ENCODE data around the gene ZNF324B.

Gene ZNF324B

DNA sequence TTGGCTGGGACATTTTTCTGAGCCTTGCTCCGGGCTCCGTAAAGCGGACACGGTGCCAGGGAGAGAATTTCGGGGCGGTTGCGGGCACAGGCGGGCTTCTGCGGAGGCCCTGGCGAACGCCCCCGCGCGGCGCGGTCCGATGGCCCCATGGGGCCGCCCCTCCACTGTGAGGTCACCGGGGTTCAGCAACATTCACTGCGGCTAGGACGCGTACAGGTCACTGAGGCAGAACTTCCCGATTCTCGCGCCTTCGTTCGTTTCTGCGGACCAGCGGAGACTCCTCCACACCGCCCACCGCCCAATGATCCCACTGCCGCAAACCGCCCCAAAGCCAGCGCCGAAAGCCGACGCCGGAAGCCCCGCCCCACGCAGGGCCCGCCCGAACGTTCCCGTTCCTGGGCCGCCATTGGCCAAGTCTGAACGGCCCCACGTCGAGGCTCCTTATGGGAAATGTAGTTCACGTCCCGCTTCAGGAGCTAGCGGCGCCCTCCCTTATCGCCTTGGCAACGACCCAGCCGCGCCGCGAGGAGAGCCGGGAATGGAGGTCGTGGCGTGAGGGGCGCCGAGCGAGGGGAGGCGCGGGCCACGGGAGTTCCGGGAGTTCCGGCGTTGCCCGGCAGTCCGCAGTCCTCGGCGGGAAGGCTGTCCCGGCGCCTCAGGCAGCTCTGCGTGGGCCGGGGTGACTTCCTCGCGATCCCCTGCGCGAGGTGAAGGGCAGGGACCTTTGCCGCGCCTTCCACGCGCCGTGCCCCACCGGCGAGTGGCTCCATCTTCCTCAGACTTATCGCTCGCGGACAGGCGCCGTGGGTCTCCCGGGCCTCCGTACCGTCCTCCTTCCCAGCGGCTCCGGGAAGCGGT is 43.0 kb upstream of the ZNF324B start, which contains the start of gene ZNF584:
Gene ZNF584 (plus strand): TSS at position 498 of the 858 bp plus-strand sequence. CDS start 499 bp downstream, outside the sequence.
- Histone ChIP-seq H4K5ac (ENCODE audit: low read length) (no peak within 1 kb of the TSS), H3K36me3 (ENCODE audit: control insufficient read depth, insufficient read depth, low read length) (no peaks in the 10 kb centered on the region)

DNA sequence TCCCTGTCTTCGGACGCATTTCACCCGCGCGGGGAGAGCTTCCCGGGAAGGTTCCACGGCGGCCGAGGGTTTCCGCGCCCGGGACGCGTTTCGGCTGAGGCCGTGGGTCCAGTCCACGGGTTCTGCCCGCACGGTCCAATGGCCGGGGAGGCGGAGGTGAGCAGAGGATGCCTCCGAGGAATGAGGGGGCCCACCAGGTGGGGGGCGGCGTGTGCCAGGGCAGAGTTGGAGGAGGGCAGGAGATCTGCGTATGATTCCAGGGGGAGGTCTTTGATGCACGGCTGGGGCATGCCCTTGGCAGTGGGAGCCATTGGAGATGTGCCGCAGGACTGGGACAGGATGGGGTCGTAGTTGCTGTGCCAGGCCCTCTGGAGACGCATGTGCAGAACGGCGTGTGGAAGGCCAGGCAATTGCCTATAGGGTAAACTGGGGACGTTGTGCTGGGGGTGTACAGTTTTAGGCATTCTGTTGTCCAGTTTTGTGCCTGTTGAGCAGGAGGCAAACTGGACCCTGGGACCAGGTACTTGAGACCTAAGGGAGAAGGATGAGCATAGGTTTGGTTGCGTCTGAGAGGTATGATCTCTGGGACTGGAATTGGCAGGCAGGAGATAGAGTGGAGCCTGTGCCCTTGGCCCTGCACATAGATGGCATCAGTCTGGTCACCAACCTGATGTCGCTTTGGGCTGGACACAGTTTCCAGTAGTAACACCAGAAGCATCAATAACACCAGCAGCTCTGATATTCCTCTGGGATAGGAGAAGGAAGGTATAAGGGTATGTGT is 42.2 kb upstream of the ZNF324B start:
- H2AK5ac ChIP-seq (ENCODE audit: low read length): no peak overlapping the region
- no peaks in the 10 kb centered on the region for H3K79me2 ChIP-seq (ENCODE audit: control insufficient read depth, insufficient read depth, low read length)
- H3K4me1 ChIP-seq (ENCODE audit: control insufficient read depth, low read depth, low read length): peaks cover 4% of the 10 kb centered on the region
- no peak overlapping the region for H4K8ac ChIP-seq (ENCODE audit: low read depth, low read length)
- H3K4me3 ChIP-seq (ENCODE audit: low read length): peak overlapping the region; percentile 68
- H2BK120ac ChIP-seq (ENCODE audit: low read depth, low read length): no peak overlapping the region
- WGBS (ENCODE audit: extremely low coverage, insufficient coverage, low lambda C conversion rate): no CpG with 5 or more reads among the region's 34 CpGs
- no peak overlapping the region for H2BK15ac ChIP-seq (replicated peaks; ENCODE audit: low read depth)
- no peak overlapping the region for H3K4ac ChIP-seq (ENCODE audit: low read depth, low read length)
- peak overlapping the region; percentile 92 for H3K56ac ChIP-seq (ENCODE audit: low read length)
- no peak for DNase-seq
- H3K27me3 ChIP-seq (ENCODE audit: insufficient read depth, low read length, poor library complexity): no peaks in the 10 kb centered on the region
- no peak overlapping the region for H4K5ac ChIP-seq (ENCODE audit: low read length)
- H3K79me1 ChIP-seq (ENCODE audit: low read length): no peaks in the 10 kb centered on the region
- no peak overlapping the region for H3K18ac ChIP-seq (ENCODE audit: low read length)
- H3K36me3 ChIP-seq (ENCODE audit: control insufficient read depth, insufficient read depth, low read length): no peaks in the 10 kb centered on the region
- H2BK5ac ChIP-seq (ENCODE audit: low read length): no peak overlapping the region
- H3K4me2 ChIP-seq (ENCODE audit: low read length): peak overlapping the region; percentile 80
- no peak overlapping the region for H3K27ac ChIP-seq (ENCODE audit: low read depth, low read length)
- H3K23ac ChIP-seq (ENCODE audit: low read length): no peak overlapping the region
- H3K9ac ChIP-seq (ENCODE audit: low read length): peak overlapping the region; percentile 88

More for the DNA sequence above, 43.0 kb upstream of the ZNF324B start, which contains the start of gene ZNF584:
- Histone ChIP-seq H3K4ac (ENCODE audit: low read depth, low read length) (peak within 1 kb of the TSS; percentile 4), H4K8ac (ENCODE audit: low read depth, low read length) (no peak within 1 kb of the TSS), H2AK5ac (ENCODE audit: low read length) (no peak within 1 kb of the TSS), H2BK15ac (replicated peaks; ENCODE audit: low read depth) (no peak within 1 kb of the TSS), H2BK5ac (ENCODE audit: low read length) (no peak within 1 kb of the TSS), H3K4me3 (ENCODE audit: low read length) (peak within 1 kb of the TSS; percentile 93), H3K79me1 (ENCODE audit: low read length) (no peaks in the 10 kb centered on the region), H3K4me1 (ENCODE audit: control insufficient read depth, low read depth, low read length) (peaks cover 4% of the 10 kb centered on the region), H3K27me3 (ENCODE audit: insufficient read depth, low read length, poor library complexity) (no peaks in the 10 kb centered on the region), H3K4me2 (ENCODE audit: low read length) (peak within 1 kb of the TSS; percentile 99), H3K79me2 (ENCODE audit: control insufficient read depth, insufficient read depth, low read length) (no peaks in the 10 kb centered on the region), H3K23ac (ENCODE audit: low read length) (peak within 1 kb of the TSS; percentile 80), H3K18ac (ENCODE audit: low read length) (peak within 1 kb of the TSS; percentile 31), H2BK120ac (ENCODE audit: low read depth, low read length) (no peak within 1 kb of the TSS), H3K56ac (ENCODE audit: low read length) (peak within 1 kb of the TSS; percentile 99), H3K27ac (ENCODE audit: low read depth, low read length) (peak within 1 kb of the TSS; percentile 51), H3K9ac (ENCODE audit: low read length) (peak within 1 kb of the TSS; percentile 95)
- peak; percentile 97 for DNase-seq
- no CpG with 5 or more reads among the region's 100 CpGs for WGBS (ENCODE audit: extremely low coverage, insufficient coverage, low lambda C conversion rate)

DNA sequence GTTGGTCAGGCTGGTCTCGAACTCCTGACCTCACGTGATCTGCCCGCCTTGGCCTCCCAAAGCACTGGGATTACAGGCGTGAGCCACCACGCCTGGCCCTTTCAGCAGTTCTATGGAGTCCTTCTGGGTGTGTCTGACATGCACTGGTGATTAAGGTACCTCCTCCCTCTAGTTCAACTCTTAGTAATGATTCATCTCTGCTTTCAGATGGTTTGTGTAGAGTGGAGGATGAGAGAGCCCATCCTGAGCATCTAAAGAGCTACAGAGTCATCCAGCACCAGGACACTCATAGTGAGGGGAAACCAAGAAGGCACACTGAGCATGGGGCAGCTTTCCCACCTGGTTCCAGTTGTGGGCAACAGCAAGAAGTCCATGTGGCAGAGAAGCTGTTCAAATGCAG is 34.8 kb upstream of the ZNF324B start:
- H2BK5ac ChIP-seq (ENCODE audit: low read length): no peak overlapping the region
- H3K4me1 ChIP-seq (ENCODE audit: control insufficient read depth, low read depth, low read length): no peaks in the 10 kb centered on the region
- H3K9ac ChIP-seq (ENCODE audit: low read length): no peak overlapping the region
- H3K18ac ChIP-seq (ENCODE audit: low read length): no peak overlapping the region
- no peak overlapping the region for H2BK120ac ChIP-seq (ENCODE audit: low read depth, low read length)
- no peak overlapping the region for H3K23ac ChIP-seq (ENCODE audit: low read length)
- no peak overlapping the region for H2BK15ac ChIP-seq (replicated peaks; ENCODE audit: low read depth)
- H3K27me3 ChIP-seq (ENCODE audit: insufficient read depth, low read length, poor library complexity): no peaks in the 10 kb centered on the region
- H3K4me3 ChIP-seq (ENCODE audit: low read length): no peak overlapping the region
- no peak overlapping the region for H2AK5ac ChIP-seq (ENCODE audit: low read length)
- DNase-seq: no peak
- H3K79me2 ChIP-seq (ENCODE audit: control insufficient read depth, insufficient read depth, low read length): no peaks in the 10 kb centered on the region
- no peaks in the 10 kb centered on the region for H3K36me3 ChIP-seq (ENCODE audit: control insufficient read depth, insufficient read depth, low read length)
- no CpG with 5 or more reads among the region's 5 CpGs for WGBS (ENCODE audit: extremely low coverage, insufficient coverage, low lambda C conversion rate)
- H4K5ac ChIP-seq (ENCODE audit: low read length): no peak overlapping the region
- H4K8ac ChIP-seq (ENCODE audit: low read depth, low read length): no peak overlapping the region
- H3K27ac ChIP-seq (ENCODE audit: low read depth, low read length): no peak overlapping the region
- H3K79me1 ChIP-seq (ENCODE audit: low read length): no peaks in the 10 kb centered on the region
- H3K56ac ChIP-seq (ENCODE audit: low read length): no peak overlapping the region
- H3K4ac ChIP-seq (ENCODE audit: low read depth, low read length): no peak overlapping the region
- H3K4me2 ChIP-seq (ENCODE audit: low read length): no peak overlapping the region

DNA sequence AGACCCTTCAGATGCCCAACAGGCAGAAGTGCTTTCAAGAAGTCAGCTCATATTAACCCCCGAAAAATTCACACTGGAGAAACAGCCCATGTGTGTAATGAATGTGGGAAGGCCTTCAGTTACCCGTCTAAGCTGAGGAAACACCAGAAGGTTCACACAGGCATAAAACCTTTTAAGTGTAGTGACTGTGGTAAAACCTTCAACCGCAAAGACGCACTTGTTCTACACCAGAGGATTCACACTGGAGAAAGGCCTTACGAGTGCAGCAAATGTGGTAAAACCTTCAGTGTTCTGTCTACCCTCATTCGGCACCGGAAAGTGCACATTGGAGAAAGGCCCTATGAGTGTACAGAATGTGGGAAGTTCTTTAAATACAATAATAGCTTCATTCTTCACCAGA is 34.4 kb upstream of the ZNF324B start:
- H2BK5ac ChIP-seq (ENCODE audit: low read length): no peak overlapping the region
- no peaks in the 10 kb centered on the region for H3K27me3 ChIP-seq (ENCODE audit: insufficient read depth, low read length, poor library complexity)
- H4K8ac ChIP-seq (ENCODE audit: low read depth, low read length): no peak overlapping the region
- H3K9ac ChIP-seq (ENCODE audit: low read length): no peak overlapping the region
- H3K27ac ChIP-seq (ENCODE audit: low read depth, low read length): no peak overlapping the region
- H2BK15ac ChIP-seq (replicated peaks; ENCODE audit: low read depth): no peak overlapping the region
- no peak overlapping the region for H3K4me2 ChIP-seq (ENCODE audit: low read length)
- no peak overlapping the region for H2AK5ac ChIP-seq (ENCODE audit: low read length)
- H3K4ac ChIP-seq (ENCODE audit: low read depth, low read length): no peak overlapping the region
- no peaks in the 10 kb centered on the region for H3K79me1 ChIP-seq (ENCODE audit: low read length)
- H3K56ac ChIP-seq (ENCODE audit: low read length): no peak overlapping the region
- no peaks in the 10 kb centered on the region for H3K36me3 ChIP-seq (ENCODE audit: control insufficient read depth, insufficient read depth, low read length)
- no peak overlapping the region for H3K4me3 ChIP-seq (ENCODE audit: low read length)
- H3K4me1 ChIP-seq (ENCODE audit: control insufficient read depth, low read depth, low read length): no peaks in the 10 kb centered on the region
- no peak overlapping the region for H3K18ac ChIP-seq (ENCODE audit: low read length)
- no CpG with 5 or more reads among the region's 7 CpGs for WGBS (ENCODE audit: extremely low coverage, insufficient coverage, low lambda C conversion rate)
- H3K23ac ChIP-seq (ENCODE audit: low read length): no peak overlapping the region
- DNase-seq: no peak
- no peaks in the 10 kb centered on the region for H3K79me2 ChIP-seq (ENCODE audit: control insufficient read depth, insufficient read depth, low read length)
- no peak overlapping the region for H4K5ac ChIP-seq (ENCODE audit: low read length)
- no peak overlapping the region for H2BK120ac ChIP-seq (ENCODE audit: low read depth, low read length)

DNA sequence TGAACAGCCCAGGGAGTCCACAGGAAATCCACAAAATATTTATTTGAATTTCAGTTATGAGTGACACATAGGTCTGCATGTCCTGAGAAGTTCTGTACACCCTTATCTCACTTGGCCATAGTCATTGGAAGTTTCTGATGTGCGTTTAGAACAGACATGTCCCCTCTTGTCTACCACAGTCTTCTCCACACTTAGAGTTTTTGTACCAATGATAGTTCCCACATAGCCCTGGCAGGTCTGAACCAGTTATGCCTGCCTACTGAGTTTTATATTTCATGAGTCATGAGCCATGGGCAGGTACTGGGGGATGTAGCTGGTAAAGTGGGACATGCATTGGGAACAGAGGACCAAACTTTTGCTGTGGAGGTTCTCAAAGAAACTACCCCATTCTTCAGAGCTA is 22.8 kb upstream of the ZNF324B start:
- no peak overlapping the region for H3K18ac ChIP-seq (ENCODE audit: low read length)
- no peak overlapping the region for H4K5ac ChIP-seq (ENCODE audit: low read length)
- no peak overlapping the region for H3K56ac ChIP-seq (ENCODE audit: low read length)
- no peaks in the 10 kb centered on the region for H3K27me3 ChIP-seq (ENCODE audit: insufficient read depth, low read length, poor library complexity)
- H2AK5ac ChIP-seq (ENCODE audit: low read length): no peak overlapping the region
- no peak for DNase-seq
- H3K23ac ChIP-seq (ENCODE audit: low read length): no peak overlapping the region
- no peak overlapping the region for H2BK5ac ChIP-seq (ENCODE audit: low read length)
- H3K79me2 ChIP-seq (ENCODE audit: control insufficient read depth, insufficient read depth, low read length): no peaks in the 10 kb centered on the region
- H3K4ac ChIP-seq (ENCODE audit: low read depth, low read length): no peak overlapping the region
- H3K9ac ChIP-seq (ENCODE audit: low read length): no peak overlapping the region
- H3K36me3 ChIP-seq (ENCODE audit: control insufficient read depth, insufficient read depth, low read length): peaks cover under 1% of the 10 kb centered on the region
- no peaks in the 10 kb centered on the region for H3K4me1 ChIP-seq (ENCODE audit: control insufficient read depth, low read depth, low read length)
- no peak overlapping the region for H3K4me2 ChIP-seq (ENCODE audit: low read length)
- no peak overlapping the region for H4K8ac ChIP-seq (ENCODE audit: low read depth, low read length)
- no CpG with 5 or more reads among the region's 1 CpG for WGBS (ENCODE audit: extremely low coverage, insufficient coverage, low lambda C conversion rate)
- no peak overlapping the region for H3K27ac ChIP-seq (ENCODE audit: low read depth, low read length)
- no peaks in the 10 kb centered on the region for H3K79me1 ChIP-seq (ENCODE audit: low read length)
- H3K4me3 ChIP-seq (ENCODE audit: low read length): no peak overlapping the region
- no peak overlapping the region for H2BK120ac ChIP-seq (ENCODE audit: low read depth, low read length)
- H2BK15ac ChIP-seq (replicated peaks; ENCODE audit: low read depth): no peak overlapping the region

Measured in mesendoderm (in vitro differentiated cells).